ENCODE data around the gene ARID3A. TPM values are rescaled to one million over a fixed set of nuclear protein-coding genes. Genes with fewer than 3 reads are reported as not detected.

ARID3A gene
- total RNA-seq, 1 donor from 2014 or later, result 83.0 TPM

DNA sequence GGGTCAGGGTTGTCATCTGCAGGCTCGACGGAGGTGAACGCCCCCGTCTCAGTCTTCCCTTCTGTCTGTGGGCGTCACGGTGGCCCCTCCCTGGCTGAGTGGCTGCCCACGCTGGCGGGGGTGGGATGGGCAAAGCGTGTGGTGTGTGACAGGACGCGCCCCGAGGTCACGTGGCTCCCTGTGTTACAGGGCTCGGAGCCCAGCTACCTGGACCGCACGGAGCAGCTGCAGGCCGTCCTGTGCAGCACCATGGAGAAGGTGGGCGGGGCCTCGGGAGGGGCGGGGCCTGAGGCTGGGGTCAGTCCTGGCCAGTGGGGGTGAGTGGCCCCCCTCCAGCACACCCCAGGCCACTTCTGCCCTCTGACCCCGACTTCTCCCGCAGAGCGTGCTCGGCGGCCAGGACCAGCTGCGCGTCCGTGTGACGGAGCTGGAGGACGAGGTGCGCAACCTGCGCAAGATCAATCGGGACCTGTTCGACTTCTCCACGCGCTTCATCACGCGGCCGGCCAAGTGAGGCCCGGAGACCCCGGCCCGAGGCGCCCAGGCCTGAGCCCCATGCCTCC lies 68.1 kb downstream of the ARID3A start:
- H3K4me1 Mint-ChIP-seq (ENCODE audit: unreplicated experiment), result no peaks in the 10 kb centered on the region
- TF ChIP-seq, protein P1, sequence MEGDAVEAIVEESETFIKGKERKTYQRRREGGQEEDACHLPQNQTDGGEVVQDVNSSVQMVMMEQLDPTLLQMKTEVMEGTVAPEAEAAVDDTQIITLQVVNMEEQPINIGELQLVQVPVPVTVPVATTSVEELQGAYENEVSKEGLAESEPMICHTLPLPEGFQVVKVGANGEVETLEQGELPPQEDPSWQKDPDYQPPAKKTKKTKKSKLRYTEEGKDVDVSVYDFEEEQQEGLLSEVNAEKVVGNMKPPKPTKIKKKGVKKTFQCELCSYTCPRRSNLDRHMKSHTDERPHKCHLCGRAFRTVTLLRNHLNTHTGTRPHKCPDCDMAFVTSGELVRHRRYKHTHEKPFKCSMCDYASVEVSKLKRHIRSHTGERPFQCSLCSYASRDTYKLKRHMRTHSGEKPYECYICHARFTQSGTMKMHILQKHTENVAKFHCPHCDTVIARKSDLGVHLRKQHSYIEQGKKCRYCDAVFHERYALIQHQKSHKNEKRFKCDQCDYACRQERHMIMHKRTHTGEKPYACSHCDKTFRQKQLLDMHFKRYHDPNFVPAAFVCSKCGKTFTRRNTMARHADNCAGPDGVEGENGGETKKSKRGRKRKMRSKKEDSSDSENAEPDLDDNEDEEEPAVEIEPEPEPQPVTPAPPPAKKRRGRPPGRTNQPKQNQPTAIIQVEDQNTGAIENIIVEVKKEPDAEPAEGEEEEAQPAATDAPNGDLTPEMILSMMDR (conservative IDR thresholded peaks at IDR 0.05), result no peak
- no peak overlapping the region for H3K27ac Mint-ChIP-seq
- no peak overlapping the region for H3K4me3 Mint-ChIP-seq
- H3K9me3 Mint-ChIP-seq, result no peaks in the 10 kb centered on the region
- peaks cover 3% of the 10 kb centered on the region for H3K36me3 Mint-ChIP-seq
- no peak for DNase-seq (ENCODE audit: extremely low spot score, unreplicated experiment)
- H3K27me3 Mint-ChIP-seq, result peaks cover 31% of the 10 kb centered on the region

DNA sequence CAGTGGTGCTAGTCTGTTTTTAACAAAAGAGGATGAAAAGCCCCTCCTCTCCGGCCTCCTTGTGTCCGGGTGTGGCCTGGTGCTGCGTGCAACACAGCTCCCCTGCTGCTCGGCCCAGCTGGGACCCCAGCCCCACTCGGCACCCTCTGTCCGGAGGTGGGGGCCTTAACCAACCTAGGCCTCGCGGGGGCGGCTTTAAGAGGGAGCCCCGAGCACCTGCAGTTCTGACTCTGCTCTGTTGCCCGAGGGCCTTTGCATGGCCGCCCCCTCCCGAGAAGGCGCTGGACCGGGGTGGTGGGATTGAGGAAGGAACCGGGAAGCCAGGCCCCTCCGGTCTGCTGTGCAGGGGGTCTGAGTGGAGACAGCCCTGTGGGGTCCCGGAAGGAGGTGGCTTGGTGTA lies 68.7 kb downstream of the ARID3A start:
- no peaks in the 10 kb centered on the region for H3K9me3 Mint-ChIP-seq
- peaks cover 3% of the 10 kb centered on the region for H3K36me3 Mint-ChIP-seq
- H3K27ac Mint-ChIP-seq, result no peak overlapping the region
- H3K4me3 Mint-ChIP-seq, result no peak overlapping the region
- TF ChIP-seq, protein P1 (conservative IDR thresholded peaks at IDR 0.05), result no peak
- H3K27me3 Mint-ChIP-seq, result peaks cover 37% of the 10 kb centered on the region
- peaks cover 5% of the 10 kb centered on the region for H3K4me1 Mint-ChIP-seq (ENCODE audit: unreplicated experiment)
- DNase-seq (ENCODE audit: extremely low spot score, unreplicated experiment), result no peak

DNA sequence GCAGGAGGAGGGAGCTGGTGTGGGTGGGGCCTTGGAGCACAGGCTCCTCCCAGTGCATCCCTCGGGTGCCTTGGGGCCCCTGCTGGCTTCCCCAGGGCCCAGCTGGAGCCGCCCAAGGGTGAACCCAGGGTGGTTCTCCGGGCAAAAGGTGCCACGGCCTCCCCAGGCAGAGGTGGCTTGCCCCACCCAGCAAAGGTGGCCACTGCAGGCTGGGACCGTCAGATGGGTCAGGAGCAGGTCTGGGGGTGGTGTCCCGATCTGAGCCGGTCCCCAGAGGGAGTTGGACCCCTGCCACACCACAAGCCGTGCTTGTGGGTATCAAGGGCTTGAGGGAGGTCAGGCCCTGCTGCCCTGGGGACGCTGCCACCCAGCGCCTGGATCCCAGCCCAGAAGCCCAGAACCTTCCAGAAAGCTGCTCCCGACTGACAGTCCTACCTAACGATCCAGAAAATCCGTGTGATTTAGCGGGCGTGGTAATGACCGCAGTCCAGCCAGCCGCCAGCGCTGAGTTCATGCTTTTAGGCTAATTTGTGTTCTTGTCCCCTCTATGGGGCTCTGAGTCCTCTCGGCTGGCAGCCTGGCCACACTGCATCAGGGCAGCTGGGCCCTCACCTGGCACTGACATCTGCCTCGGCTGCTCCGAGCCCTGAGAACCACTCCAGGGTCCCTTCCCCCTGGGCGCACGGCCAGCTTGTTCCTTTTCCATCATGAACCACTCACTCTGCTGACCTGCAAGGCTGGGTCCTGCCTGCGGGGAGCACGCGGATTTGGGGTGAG lies 69.4 kb downstream of the ARID3A start:
- TF ChIP-seq, protein P1 (conservative IDR thresholded peaks at IDR 0.05), result no peak
- DNase-seq (ENCODE audit: extremely low spot score, unreplicated experiment), result no peak
- H3K4me3 Mint-ChIP-seq, result no peak overlapping the region
- no peak overlapping the region for H3K27ac Mint-ChIP-seq
- H3K36me3 Mint-ChIP-seq, result peaks cover 3% of the 10 kb centered on the region
- H3K27me3 Mint-ChIP-seq, result peaks cover 42% of the 10 kb centered on the region
- peaks cover 5% of the 10 kb centered on the region for H3K4me1 Mint-ChIP-seq (ENCODE audit: unreplicated experiment)
- no peaks in the 10 kb centered on the region for H3K9me3 Mint-ChIP-seq

DNA sequence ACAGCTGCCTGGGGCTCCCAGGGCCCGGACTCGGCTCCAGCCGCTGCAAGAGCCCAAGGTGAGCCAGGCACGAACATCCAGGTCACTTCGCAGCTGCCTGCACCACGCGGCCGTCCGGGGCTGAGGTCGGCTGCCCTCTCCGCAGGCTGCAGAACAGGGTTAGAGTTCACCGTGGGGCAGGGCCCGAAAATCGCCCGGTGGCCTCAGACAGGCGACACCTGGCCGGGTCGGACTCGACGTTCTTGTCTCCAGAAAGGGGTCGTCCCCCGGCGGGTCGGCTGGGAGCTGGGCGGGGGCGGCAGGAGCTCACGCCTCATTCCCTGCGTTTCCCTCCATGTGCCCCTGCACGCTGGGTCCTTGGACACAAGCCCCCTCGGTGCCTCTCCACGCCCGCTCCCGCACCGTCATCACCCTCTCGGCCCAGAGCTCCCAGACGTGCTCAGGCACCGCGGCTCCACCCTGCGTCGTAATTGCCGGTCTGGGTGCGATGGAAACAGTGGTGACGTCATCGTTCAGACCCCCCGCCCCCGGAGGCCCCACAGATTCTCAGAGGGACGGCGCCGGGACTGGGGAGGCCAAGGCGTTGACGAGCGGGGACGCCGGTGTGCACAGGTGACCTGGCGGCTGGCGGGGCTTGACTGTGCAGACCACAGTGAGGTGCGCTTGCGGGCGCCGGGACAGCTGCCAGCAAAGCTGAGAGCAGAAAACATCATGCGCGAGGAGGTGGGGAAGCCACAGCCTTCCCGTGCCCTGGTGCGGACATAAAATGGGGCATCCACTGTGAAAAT lies 70.4 kb downstream of the ARID3A start:
- peaks cover 3% of the 10 kb centered on the region for H3K36me3 Mint-ChIP-seq
- no peak overlapping the region for H3K27ac Mint-ChIP-seq
- H3K27me3 Mint-ChIP-seq, result peaks cover 44% of the 10 kb centered on the region
- H3K9me3 Mint-ChIP-seq, result no peaks in the 10 kb centered on the region
- no peak for DNase-seq (ENCODE audit: extremely low spot score, unreplicated experiment)
- TF ChIP-seq, protein P1 (conservative IDR thresholded peaks at IDR 0.05), result no peak
- H3K4me3 Mint-ChIP-seq, result peak overlapping the region; percentile 55
- peaks cover 5% of the 10 kb centered on the region for H3K4me1 Mint-ChIP-seq (ENCODE audit: unreplicated experiment)

DNA sequence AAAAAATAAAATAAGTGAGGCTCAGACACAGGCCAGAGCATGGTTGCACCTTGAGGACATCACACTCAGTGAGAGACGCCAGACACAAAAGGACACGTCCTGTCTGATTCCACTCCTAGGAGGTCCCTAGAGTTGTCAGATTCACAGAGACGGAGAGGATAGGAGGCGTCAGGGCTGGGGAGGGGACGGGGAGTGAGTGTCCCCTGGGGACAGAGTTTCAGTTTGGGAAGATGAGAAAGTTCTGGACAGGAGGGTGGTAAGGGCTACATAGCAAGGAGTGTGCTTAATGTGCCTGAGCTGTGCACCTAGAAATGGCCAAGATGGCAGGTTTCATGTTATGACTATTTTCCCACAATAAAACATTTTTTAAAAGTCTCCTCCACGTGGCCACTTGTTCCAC lies 72.2 kb downstream of the ARID3A start:
- no peak for DNase-seq (ENCODE audit: extremely low spot score, unreplicated experiment)
- Mint-ChIP-seq H3K4me3 (peak overlapping the region; percentile 65), H3K36me3 (no peaks in the 10 kb centered on the region), H3K4me1 (ENCODE audit: unreplicated experiment) (peaks cover 5% of the 10 kb centered on the region), H3K27ac (no peak overlapping the region), H3K9me3 (no peaks in the 10 kb centered on the region), H3K27me3 (peaks cover 52% of the 10 kb centered on the region)
- TF ChIP-seq, protein P1 (conservative IDR thresholded peaks at IDR 0.05), result no peak

All from type B pancreatic cell (in vitro differentiated cells).